Fibroblast of the aortic adventitia (primary cell): ENCODE measurements around the gene PHOSPHO2. TPM values are rescaled to one million over a fixed set of nuclear protein-coding genes. Genes with fewer than 3 reads are reported as not detected.
A peak's percentile ranks its signal among the peaks of the same experiment; 100 is the strongest.

Experiments
- DNase-seq: peaks from one replicate; pipeline ENCODE4 v3.0.0-alpha.2; 2010; ENCODE audit warnings: low read depth
- H3K4me3 ChIP-seq: 2 replicates; pipeline ENCODE4 v1.5.1; 2011; ENCODE audit warnings: low read depth, mild to moderate bottlenecking, control low read depth, low read length, moderate library complexity
- total RNA-seq: library from RNA; depleted of rRNA; stranded (reverse); fragments of >200 nt; gene quantifications from 2 replicates; pipeline ENCODE4 v1.2.3, GENCODE V29; 2012; ENCODE audit warnings: low replicate concordance
- TF ChIP-seq, protein P1 (sequence below): IDR thresholded peaks from 2 replicates; pipeline ENCODE4 v1.5.1; 2011; ENCODE audit warnings: mild to moderate bottlenecking, low read length, control low read depth, inconsistent platforms; ENCODE audit not compliant: insufficient read depth

PHOSPHO2 gene
- total RNA-seq, 1 donor, result 5.2 TPM

DNA sequence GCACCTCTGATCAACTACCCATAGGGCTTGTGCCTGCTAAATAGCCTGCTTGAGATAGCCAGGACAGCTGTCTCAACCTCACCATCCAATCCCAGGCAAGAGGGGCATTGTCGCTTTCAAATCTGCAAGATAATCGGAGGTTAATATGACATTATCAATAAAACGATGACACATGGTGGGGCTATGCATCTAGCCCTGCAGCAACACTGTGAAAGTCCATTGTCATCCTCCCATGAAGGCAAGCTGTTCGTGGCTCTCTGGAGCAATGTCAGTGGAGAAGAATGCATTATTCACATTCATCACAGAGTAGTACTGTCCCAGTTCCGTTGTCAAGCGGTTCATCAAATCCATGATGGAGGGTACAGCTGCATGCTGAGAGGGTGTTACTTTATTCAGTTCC is 20.4 kb downstream of the PHOSPHO2 start:
- DNase-seq, result no peak
- H3K4me3 ChIP-seq, result no peak overlapping the region
- TF ChIP-seq, protein P1, sequence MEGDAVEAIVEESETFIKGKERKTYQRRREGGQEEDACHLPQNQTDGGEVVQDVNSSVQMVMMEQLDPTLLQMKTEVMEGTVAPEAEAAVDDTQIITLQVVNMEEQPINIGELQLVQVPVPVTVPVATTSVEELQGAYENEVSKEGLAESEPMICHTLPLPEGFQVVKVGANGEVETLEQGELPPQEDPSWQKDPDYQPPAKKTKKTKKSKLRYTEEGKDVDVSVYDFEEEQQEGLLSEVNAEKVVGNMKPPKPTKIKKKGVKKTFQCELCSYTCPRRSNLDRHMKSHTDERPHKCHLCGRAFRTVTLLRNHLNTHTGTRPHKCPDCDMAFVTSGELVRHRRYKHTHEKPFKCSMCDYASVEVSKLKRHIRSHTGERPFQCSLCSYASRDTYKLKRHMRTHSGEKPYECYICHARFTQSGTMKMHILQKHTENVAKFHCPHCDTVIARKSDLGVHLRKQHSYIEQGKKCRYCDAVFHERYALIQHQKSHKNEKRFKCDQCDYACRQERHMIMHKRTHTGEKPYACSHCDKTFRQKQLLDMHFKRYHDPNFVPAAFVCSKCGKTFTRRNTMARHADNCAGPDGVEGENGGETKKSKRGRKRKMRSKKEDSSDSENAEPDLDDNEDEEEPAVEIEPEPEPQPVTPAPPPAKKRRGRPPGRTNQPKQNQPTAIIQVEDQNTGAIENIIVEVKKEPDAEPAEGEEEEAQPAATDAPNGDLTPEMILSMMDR, result no peak

DNA sequence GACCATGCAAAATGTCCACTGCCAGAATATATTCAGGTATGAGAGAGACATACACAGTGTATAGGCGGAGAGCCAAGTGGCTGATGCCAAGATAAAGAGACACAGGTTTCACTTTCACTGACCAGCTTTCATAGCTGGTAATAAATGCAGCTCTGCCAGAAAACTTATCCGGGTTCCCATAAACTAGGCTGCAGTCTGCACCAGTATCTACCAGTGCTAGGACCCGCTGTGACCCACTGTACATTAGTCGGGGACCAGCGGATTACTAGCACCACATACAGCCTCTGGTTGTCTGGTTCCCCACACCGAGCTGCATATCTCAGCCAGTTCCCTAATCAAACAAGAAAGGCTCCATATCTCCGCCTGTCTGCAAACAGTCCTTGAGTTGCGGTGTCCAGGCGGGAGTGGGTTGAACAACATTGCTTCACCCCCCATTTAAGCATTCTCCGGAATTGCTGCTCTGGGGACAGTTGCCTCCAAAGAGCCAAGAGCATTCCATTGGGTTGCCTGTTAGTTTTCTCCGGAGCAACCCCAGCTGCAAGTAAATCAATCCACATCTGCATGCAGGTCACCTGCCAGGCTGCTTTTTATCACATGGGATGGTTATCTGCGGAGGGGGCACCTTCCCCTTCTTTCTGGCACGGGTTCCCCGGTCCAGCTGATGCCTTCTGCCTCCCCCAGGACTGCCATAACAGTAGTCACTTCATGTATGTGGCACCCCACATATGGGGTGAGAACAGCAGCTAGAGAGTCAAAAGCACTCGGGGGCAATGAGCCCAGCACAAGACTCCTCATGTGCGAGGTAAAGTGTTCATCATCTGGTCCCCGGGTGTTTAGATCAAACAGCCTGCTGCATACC is 21.3 kb downstream of the PHOSPHO2 start:
- TF ChIP-seq, protein P1, result no peak
- DNase-seq, result peak; percentile 46
- peak overlapping the region; percentile 53 for H3K4me3 ChIP-seq

DNA sequence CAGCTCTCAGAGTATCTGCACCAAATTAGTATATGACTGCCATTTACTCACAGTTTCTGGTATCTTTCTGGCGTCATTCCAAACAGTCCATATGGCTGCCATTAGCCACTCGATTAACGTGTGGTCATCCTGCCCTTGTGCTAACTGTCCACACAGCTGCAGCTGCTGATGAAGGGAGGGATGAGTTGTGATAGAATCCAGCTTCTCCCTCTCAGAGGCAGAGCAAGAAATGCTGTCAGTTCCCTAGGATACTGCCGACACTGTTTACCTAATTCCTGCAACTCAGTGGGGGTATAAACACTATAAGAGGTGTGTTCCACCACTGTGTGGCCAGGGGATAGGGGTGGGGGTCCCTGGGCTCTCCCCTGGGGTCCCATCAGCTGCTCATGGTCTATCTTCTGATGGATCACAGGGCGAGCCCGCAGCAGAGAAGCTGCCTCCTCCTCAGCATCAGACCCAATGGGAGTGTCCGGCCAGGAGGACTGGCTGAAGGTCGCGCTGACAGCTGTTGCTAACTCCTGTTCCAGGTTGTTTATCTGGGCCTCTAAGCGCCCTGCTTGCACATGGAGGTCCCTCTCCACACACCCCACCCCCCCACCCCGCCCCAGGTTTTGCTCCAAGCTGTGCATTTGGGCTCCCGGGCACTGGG is 22.1 kb downstream of the PHOSPHO2 start:
- H3K4me3 ChIP-seq, result no peak overlapping the region
- DNase-seq, result peak; percentile 53
- TF ChIP-seq, protein P1, result no peak

DNA sequence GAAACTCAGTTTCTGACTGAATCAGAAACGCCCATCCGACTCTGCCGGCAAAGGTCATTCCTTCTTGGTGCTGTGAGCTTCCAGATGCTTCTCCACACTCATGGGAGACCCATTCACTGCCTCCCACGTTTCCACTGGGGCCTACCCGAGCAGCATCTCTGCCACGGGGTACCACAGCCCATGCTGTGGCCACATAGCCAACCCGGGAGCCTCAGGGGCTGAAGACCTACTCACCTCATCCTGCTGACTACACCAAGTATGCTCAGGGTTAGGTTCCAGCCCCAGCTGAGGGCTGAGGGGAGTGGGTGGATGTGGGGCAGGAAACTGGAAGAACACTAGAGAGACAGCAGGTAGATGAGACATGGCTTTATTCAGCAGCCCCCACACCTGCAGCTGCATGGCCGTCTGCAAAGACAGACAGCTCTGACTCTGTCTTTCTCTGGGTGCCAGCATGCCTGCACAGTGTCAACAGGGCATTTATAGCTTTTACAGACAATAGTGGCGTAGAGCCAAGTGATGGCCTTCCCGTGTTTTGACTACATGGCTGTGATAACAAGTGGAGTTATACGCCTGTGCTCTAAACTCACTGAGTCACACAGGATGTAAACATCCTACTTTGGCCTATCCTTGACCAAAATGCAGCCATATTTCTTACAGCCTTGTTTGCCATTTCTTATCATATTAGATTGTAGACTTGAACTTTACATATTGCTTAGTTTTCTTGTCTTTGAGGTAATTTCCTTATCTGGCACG is 22.8 kb downstream of the PHOSPHO2 start:
- TF ChIP-seq, protein P1, result no peak

DNA sequence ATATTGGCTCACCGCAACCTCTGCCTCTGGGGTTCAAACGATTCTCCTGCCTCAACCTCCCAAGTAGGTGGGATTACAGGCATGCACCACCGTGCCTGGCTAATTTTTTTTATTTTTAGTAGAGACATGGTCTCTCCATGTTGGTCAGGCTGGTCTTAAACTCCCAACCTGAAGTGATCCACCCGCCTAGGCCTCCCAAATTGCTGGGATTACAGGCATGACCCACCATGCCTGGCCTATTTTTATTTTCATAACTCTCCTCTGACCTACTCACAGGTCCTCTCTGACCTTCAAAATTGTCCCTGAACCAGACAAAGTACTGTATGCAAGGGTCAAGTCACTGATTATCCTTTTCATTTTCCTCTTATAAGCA is 23.4 kb downstream of the PHOSPHO2 start:
- TF ChIP-seq, protein P1, result no peak
- H3K4me3 ChIP-seq, result no peak overlapping the region
- no peak for DNase-seq

More for the DNA sequence above, 22.8 kb downstream of the PHOSPHO2 start:
- no peak overlapping the region for H3K4me3 ChIP-seq
- DNase-seq, result peak; percentile 15

DNA sequence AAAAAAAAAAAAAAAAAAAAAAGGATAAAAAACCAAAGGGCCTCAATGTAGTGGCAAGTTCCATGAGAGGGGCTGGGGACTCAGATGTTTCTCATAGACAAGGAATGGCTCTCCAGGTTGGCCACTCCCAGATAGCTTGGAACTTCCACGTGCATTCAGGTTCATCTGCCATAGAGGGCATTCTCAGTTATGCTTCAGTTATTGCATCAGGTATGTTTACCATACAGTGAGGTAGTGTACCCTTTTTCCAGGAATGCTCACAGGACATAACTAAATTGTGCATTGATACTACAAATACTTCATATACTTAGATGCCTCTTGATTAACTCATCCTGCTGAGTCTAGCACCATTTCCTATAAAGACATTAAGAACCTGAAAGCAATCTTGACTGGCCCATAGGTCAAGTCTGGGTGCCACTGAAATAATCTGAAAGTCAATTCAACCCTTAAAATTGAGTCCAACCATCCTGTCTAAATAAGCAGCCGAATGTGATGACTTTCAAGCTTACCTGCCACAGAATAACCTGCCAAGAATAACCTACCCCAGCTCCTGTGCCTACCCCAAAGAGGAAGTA is 24.7 kb downstream of the PHOSPHO2 start:
- no peak for DNase-seq
- TF ChIP-seq, protein P1, result no peak
- no peak overlapping the region for H3K4me3 ChIP-seq
